GM13976 (cell line): Measurements from ENCODE around the gene ACBD6.

Experiments
- DNase-seq: peaks from one replicate; pipeline ENCODE4 v3.0.0; 2012; ENCODE audit warnings: low spot score
- in situ Hi-C: fragments of 300-500 bp; cut with MboI; formaldehyde crosslinking; loops from one replicate; pipeline ENCODE4 v1.12.0; 2022; ENCODE audit warnings: low sequenced_read_pairs, mixed read lengths, inconsistent platforms; ENCODE audit not compliant: unreplicated experiment
- TF ChIP-seq, protein P1 (sequence below): IDR thresholded peaks from 2 replicates; pipeline ENCODE4 v1.5.1; 2012; ENCODE audit warnings: borderline replicate concordance, mild to moderate bottlenecking; ENCODE audit not compliant: insufficient read depth; ENCODE audit errors: extremely low read depth, missing control alignments, control extremely low read depth

Gene ACBD6

DNA sequence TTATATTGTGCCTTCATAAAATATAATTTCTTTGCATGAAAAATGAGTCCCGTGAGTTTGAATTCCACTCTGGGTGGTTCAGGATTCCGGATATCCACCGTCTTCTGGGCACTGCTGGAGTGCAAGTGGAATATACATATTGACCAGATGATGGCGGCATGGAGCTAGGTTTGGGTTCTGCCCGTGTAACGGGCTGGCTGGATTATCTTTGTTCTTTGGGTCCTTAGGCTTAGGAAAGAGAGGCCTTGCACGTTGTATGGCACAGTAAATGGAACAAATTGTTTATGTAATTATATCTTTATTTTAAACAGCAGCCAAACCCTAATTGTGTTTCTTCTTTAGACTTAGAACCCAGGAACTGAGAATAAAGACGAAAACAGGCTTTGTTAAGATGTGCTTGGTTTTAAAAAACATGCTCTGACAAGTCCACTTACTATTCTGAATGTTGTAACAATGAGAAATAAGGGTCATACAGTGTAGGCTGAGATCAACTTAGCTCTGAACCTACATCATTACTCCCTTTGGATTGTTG, 13.5 kb upstream of the ACBD6 start:
- in situ Hi-C loops = loop anchor here (10.0 kb wide), 1 partner anchor 649 kb away; no protein-coding TSS in a partner anchor
- peak; percentile 74 for DNase-seq
- TF ChIP-seq, protein P1, sequence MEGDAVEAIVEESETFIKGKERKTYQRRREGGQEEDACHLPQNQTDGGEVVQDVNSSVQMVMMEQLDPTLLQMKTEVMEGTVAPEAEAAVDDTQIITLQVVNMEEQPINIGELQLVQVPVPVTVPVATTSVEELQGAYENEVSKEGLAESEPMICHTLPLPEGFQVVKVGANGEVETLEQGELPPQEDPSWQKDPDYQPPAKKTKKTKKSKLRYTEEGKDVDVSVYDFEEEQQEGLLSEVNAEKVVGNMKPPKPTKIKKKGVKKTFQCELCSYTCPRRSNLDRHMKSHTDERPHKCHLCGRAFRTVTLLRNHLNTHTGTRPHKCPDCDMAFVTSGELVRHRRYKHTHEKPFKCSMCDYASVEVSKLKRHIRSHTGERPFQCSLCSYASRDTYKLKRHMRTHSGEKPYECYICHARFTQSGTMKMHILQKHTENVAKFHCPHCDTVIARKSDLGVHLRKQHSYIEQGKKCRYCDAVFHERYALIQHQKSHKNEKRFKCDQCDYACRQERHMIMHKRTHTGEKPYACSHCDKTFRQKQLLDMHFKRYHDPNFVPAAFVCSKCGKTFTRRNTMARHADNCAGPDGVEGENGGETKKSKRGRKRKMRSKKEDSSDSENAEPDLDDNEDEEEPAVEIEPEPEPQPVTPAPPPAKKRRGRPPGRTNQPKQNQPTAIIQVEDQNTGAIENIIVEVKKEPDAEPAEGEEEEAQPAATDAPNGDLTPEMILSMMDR = peak; percentile 75

DNA sequence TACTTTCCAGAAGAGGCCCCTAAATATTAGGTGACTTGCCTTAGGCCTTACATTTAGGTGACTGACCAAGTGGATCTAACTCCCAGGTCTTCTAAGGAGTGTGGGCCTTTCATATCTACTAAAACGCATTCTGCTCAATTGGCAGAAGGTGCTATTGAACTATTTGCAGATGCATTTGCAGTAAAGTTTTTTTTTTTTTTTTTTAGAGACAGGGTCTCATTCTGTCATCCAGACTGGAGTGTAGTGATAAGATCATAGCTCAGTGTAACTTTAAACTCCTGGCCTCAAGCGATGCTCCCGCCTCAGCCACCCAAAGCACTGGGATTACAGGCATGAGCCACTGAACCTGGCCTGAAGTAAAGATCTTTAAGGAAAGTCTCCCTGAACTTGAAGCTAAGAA, 13.0 kb upstream of the ACBD6 start:
- TF ChIP-seq, protein P1 = no peak
- in situ Hi-C loops = loop anchor here (10.0 kb wide), 1 partner anchor 649 kb away; no protein-coding TSS in a partner anchor
- DNase-seq = no peak

DNA sequence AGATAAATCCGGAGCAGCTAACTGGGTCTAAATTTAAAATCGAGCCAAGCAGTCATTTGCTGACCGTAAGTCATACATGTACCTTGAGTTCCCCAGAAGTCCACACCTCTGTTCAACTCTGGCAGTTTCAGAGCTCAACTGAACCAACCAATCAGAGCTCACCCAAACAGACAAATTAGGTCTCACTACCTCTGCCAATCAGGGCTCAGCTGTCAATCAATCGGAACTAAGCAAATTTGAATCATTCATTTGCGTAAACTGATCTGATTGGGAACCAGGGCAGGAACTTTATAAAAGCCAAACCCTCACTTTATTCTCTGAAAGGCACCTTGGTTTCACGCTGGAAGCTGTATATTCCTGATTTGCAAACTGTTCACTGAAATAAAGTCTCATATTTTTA, 11.2 kb upstream of the ACBD6 start:
- DNase-seq = no peak
- in situ Hi-C loops = loop anchor here (10.0 kb wide), 1 partner anchor 651 kb away; no protein-coding TSS in a partner anchor
- TF ChIP-seq, protein P1 = no peak

DNA sequence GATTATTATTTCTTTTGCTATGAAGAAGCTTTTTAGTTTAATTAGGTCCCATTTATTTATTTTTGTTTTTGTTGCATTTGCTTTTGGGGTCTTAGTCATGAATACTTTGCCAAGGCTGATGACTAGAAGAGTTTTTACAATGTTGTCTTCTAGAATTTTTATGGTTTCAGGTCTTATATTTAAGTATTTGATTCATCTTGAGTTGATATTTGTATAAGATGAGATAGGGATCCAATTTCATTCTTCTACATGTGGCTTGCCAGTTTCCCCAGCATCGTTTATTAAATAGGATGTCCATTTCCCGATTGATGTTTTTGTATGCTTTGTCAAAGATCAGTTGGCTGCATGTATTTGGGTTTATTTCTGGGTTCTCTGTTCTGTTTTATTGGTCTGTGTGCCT, 8.5 kb upstream of the ACBD6 start:
- TF ChIP-seq, protein P1 = no peak
- in situ Hi-C loops = loop anchor here (10.0 kb wide), 1 partner anchor 654 kb away; no protein-coding TSS in a partner anchor
- no peak for DNase-seq

DNA sequence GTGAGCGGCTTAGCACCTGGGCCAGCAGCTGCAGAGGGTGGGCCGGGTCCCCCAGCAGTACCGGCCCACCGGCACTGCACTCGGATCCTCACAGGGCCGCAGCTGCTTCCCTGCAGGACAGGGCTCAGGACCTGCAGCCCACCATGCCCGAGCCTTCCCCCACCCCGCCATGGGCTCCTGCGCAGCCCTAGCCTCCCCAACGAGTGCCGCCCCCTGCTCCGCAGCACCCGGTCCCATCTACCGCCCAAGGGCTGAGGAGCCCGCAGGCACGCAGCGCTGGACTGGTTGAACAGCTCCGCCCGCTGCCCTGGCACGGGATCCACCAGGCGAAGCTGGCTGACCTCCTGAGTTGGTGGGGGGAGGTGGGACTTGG, 6.3 kb upstream of the ACBD6 start:
- in situ Hi-C loops = no loop called here
- TF ChIP-seq, protein P1 = no peak
- DNase-seq = no peak

DNA sequence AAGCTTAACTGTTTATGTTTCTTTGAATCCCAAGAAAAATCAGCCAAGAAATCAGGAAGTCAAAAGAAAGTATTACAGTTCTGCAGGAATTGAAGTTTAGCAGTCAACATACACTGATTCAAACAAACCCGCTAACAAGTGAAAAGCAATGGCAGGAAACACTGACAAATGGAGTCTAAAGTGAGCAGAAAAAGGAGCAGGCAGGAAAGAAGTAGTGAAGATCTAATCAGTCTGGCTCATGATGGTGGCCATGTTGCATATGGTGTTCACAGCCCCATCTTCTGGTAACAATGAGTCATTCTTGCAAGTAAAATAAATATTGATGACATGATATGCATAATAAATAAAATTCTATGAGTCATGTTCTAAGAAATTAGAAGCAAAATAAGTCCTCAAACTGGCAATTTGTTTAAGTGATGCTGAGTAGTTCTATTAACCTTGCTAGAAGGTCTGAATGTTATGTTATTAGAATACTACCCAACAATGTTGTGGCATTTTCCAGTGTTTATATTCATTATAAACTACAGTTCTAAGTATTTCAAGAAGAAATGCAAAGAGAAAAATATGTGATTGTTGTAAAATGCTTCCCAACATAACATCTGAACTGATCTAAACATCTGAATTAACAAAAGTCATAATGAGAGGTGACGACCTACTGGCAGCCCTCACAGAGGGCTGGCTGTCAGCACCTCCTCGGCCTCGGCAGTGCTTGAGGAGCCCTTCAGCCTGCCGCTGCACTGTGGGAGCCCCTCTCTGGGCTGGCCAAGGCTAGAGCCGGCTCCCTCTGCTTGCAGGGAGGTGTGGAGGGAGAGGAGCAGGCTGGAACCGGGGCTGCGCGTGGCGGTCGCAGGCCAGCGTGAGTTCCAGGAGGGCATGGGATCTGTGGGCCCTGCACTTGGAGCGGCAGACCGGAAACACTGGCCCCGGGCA, 5.7 kb upstream of the ACBD6 start:
- TF ChIP-seq, protein P1 = peak; percentile 11
- in situ Hi-C loops = no loop called here
- peak; percentile 17 for DNase-seq
